C4-2B (cell line): ENCODE measurements around the gene DR1.

ENCODE experiments used
- H3K27ac ChIP-seq: fragments of 450-650 bp; 2 replicates; pipeline ENCODE4 v1.5.1; 2017
- CTCF ChIP-seq: fragments of 450-650 bp; conservative IDR thresholded peaks from 2 replicates; pipeline ENCODE4 v1.5.1; 2017; ENCODE audit warnings: mild to moderate bottlenecking
- ZFX ChIP-seq: fragments of 450-650 bp; IDR thresholded peaks from 2 replicates; pipeline ENCODE4 v1.6.1; 2017

Gene DR1

GRCh38 chr1:93345633-93346420, at the start of gene DR1:
Gene DR1 (plus strand): TSS chr1:93345907. CDS start chr1:93346646, 739 bp downstream.
- TF ChIP-seq ZFX (no peak), CTCF (no peak)
- H3K27ac ChIP-seq: peak within 1 kb of the TSS; percentile 89

- H3K27ac ChIP-seq: no peak overlapping the region
- no peak for TF ChIP-seq ZFX
- no peak for TF ChIP-seq CTCF
Observed at GRCh38 chr1:93296555-93297154, 49.1 kb upstream of the DR1 start.

- no peak for TF ChIP-seq ZFX
- no peak overlapping the region for H3K27ac ChIP-seq
Observed at GRCh38 chr1:93301131-93301530, 44.6 kb upstream of the DR1 start.

- no peak overlapping the region for H3K27ac ChIP-seq
- TF ChIP-seq ZFX (no peak), CTCF (no peak)
Observed at GRCh38 chr1:93302078-93302477, 43.6 kb upstream of the DR1 start.

GRCh38 chr1:93304716-93305138, 41.0 kb upstream of the DR1 start:
- TF ChIP-seq CTCF (peak; percentile 96), ZFX (no peak)
- no peak overlapping the region for H3K27ac ChIP-seq

- no peak overlapping the region for H3K27ac ChIP-seq
- TF ChIP-seq ZFX (no peak), CTCF (no peak)
Observed at GRCh38 chr1:93306920-93307319, 38.8 kb upstream of the DR1 start.

- TF ChIP-seq CTCF: no peak
- no peak for TF ChIP-seq ZFX
- H3K27ac ChIP-seq: no peak overlapping the region
Observed at GRCh38 chr1:93313026-93313425, 32.7 kb upstream of the DR1 start.
